ENCODE data around the gene ACSBG1. TPM values are rescaled to one million over a fixed set of nuclear protein-coding genes. Genes with fewer than 3 reads are reported as not detected.
"Not testable (repeated sequence)": the region's sequence is repeated elsewhere in the genome, so short reads cannot be mapped to it uniquely, and the experiment has no call there.

Gene ACSBG1
- total and polyA plus RNA-seq, 2 experiments from 2014 or later = 0.04 TPM; not detected in 1

GRCh38 chr15:78247911-78248310 lies 13.5 kb upstream of the ACSBG1 start:
- 29 to 33% methylated on average over 1 of the region's 1 CpG for WGBS, 2 experiments (ENCODE audit: low coverage in 1 of 2, low lambda C conversion rate in 2 of 2, missing lambda C conversion rate in 2 of 2)
- TF ChIP-seq EZH2 (IDR thresholded peaks at IDR 0.05; ENCODE audit: insufficient read depth, poor library complexity, severe bottlenecking) = no peak
- no peak for TF ChIP-seq EZH2phosphoT487 (IDR thresholded peaks at IDR 0.05; ENCODE audit: insufficient read depth, low read depth)

GRCh38 chr15:78245976-78246620 lies 11.7 kb upstream of the ACSBG1 start:
- H3K9me3 ChIP-seq (ENCODE audit: low read depth); H2AFZ ChIP-seq; H3F3A ChIP-seq (ENCODE audit: insufficient read depth); in situ Hi-C loops (cut with MboI); H4K20me1 ChIP-seq (ENCODE audit: insufficient read depth); H3K36me3 ChIP-seq (ENCODE audit: low read depth); H3K27me3 ChIP-seq (replicated peaks; ENCODE audit: insufficient read depth); H3K27ac ChIP-seq; H3K4me1 ChIP-seq (ENCODE audit: insufficient read depth); DNase-seq; H3K79me2 ChIP-seq (ENCODE audit: insufficient read depth); H3K9ac ChIP-seq; H3K9me2 ChIP-seq (ENCODE audit: insufficient read depth); H3K4me2 ChIP-seq (ENCODE audit: unreplicated experiment); H3K4me3 ChIP-seq: not testable (repeated sequence)
- 84 to 96% methylated on average over 12 to 39 of the region's 39 CpGs for WGBS, 2 experiments (ENCODE audit: low coverage in 1 of 2, low lambda C conversion rate in 2 of 2, missing lambda C conversion rate in 2 of 2)

More at GRCh38 chr15:78247911-78248310, 13.5 kb upstream of the ACSBG1 start:
- H3K9ac ChIP-seq = no peak overlapping the region
- H3K4me2 ChIP-seq (ENCODE audit: unreplicated experiment) = no peak overlapping the region
- no peaks in the 10 kb centered on the region for H3K9me2 ChIP-seq (ENCODE audit: insufficient read depth)
- no peaks in the 10 kb centered on the region for H3K36me3 ChIP-seq (ENCODE audit: low read depth)
- in situ Hi-C loops (cut with MboI) = no loop called here
- H3K27me3 ChIP-seq (replicated peaks; ENCODE audit: insufficient read depth) = peaks cover 7% of the 10 kb centered on the region; the same call in 1 of the 2 replicates
- no peaks in the 10 kb centered on the region for H3K79me2 ChIP-seq (ENCODE audit: insufficient read depth)
- no peak overlapping the region for H3K4me3 ChIP-seq
- H3K9me3 ChIP-seq (ENCODE audit: low read depth) = no peaks in the 10 kb centered on the region
- no peak for DNase-seq
- H3F3A ChIP-seq (ENCODE audit: insufficient read depth) = no peaks in the 10 kb centered on the region
- no peaks in the 10 kb centered on the region for H4K20me1 ChIP-seq (ENCODE audit: insufficient read depth)
- no peaks in the 10 kb centered on the region for H3K4me1 ChIP-seq (ENCODE audit: insufficient read depth)
- H2AFZ ChIP-seq = no peak overlapping the region
- no peak overlapping the region for H3K27ac ChIP-seq

- WGBS, 2 experiments (ENCODE audit: low coverage in 1 of 2, low lambda C conversion rate in 2 of 2, missing lambda C conversion rate in 2 of 2) = 60 to 61% methylated on average over 14 of the region's 14 CpGs
- H3K9me3 ChIP-seq (ENCODE audit: low read depth); in situ Hi-C loops (cut with MboI): not testable (repeated sequence)
Observed at GRCh38 chr15:78245392-78245791, 11.0 kb upstream of the ACSBG1 start.

GRCh38 chr15:78244893-78245292 lies 10.5 kb upstream of the ACSBG1 start:
- no peak overlapping the region for H2AFZ ChIP-seq
- H3K9me2 ChIP-seq (ENCODE audit: insufficient read depth) = no peaks in the 10 kb centered on the region
- H3K4me1 ChIP-seq (ENCODE audit: insufficient read depth) = no peaks in the 10 kb centered on the region
- H3K9me3 ChIP-seq (ENCODE audit: low read depth) = no peaks in the 10 kb centered on the region
- no peaks in the 10 kb centered on the region for H3K79me2 ChIP-seq (ENCODE audit: insufficient read depth)
- no peak overlapping the region for H3K27ac ChIP-seq
- no peak overlapping the region for H3K9ac ChIP-seq
- in situ Hi-C loops (cut with MboI) = loop anchor here (5.0 kb wide), 1 partner anchor 133 kb away; no protein-coding TSS in a partner anchor
- no peaks in the 10 kb centered on the region for H3K36me3 ChIP-seq (ENCODE audit: low read depth)
- no peaks in the 10 kb centered on the region for H3F3A ChIP-seq (ENCODE audit: insufficient read depth)
- H3K4me2 ChIP-seq (ENCODE audit: unreplicated experiment) = no peak overlapping the region
- WGBS, 2 experiments (ENCODE audit: low coverage in 1 of 2, low lambda C conversion rate in 2 of 2, missing lambda C conversion rate in 2 of 2) = 58% methylated on average over 7 of the region's 7 CpGs
- no peaks in the 10 kb centered on the region for H4K20me1 ChIP-seq (ENCODE audit: insufficient read depth)
- TF ChIP-seq EZH2phosphoT487 (IDR thresholded peaks at IDR 0.05; ENCODE audit: insufficient read depth, low read depth) = no peak
- TF ChIP-seq EZH2 (IDR thresholded peaks at IDR 0.05; ENCODE audit: insufficient read depth, poor library complexity, severe bottlenecking) = no peak
- DNase-seq = no peak
- no peak overlapping the region for H3K4me3 ChIP-seq
- no peaks in the 10 kb centered on the region for H3K27me3 ChIP-seq (replicated peaks; ENCODE audit: insufficient read depth)

More at GRCh38 chr15:78245392-78245791, 11.0 kb upstream of the ACSBG1 start:
- not testable (repeated sequence) for H3K9ac ChIP-seq; H3K9me2 ChIP-seq (ENCODE audit: insufficient read depth); H3K27me3 ChIP-seq (replicated peaks; ENCODE audit: insufficient read depth); DNase-seq; H2AFZ ChIP-seq; H3K4me2 ChIP-seq (ENCODE audit: unreplicated experiment); H3K36me3 ChIP-seq (ENCODE audit: low read depth); H4K20me1 ChIP-seq (ENCODE audit: insufficient read depth); H3K4me3 ChIP-seq; H3K79me2 ChIP-seq (ENCODE audit: insufficient read depth); H3F3A ChIP-seq (ENCODE audit: insufficient read depth); H3K27ac ChIP-seq; H3K4me1 ChIP-seq (ENCODE audit: insufficient read depth)

- no peaks in the 10 kb centered on the region for H3K27me3 ChIP-seq (replicated peaks; ENCODE audit: insufficient read depth)
- no peaks in the 10 kb centered on the region for H3K79me2 ChIP-seq (ENCODE audit: insufficient read depth)
- no peaks in the 10 kb centered on the region for H3K4me1 ChIP-seq (ENCODE audit: insufficient read depth)
- H2AFZ ChIP-seq = no peak overlapping the region
- WGBS, 2 experiments (ENCODE audit: low coverage in 1 of 2, low lambda C conversion rate in 2 of 2, missing lambda C conversion rate in 2 of 2) = 77% methylated on average over 6 of the region's 6 CpGs
- H3K27ac ChIP-seq = no peak overlapping the region
- no peaks in the 10 kb centered on the region for H3K9me2 ChIP-seq (ENCODE audit: insufficient read depth)
- H3K9ac ChIP-seq = no peak overlapping the region
- no peaks in the 10 kb centered on the region for H3K9me3 ChIP-seq (ENCODE audit: low read depth)
- H3K36me3 ChIP-seq (ENCODE audit: low read depth) = no peaks in the 10 kb centered on the region
- in situ Hi-C loops (cut with MboI) = loop anchor here (5.0 kb wide), 1 partner anchor 132 kb away; no protein-coding TSS in a partner anchor
- H3F3A ChIP-seq (ENCODE audit: insufficient read depth) = no peaks in the 10 kb centered on the region
- TF ChIP-seq EZH2phosphoT487 (IDR thresholded peaks at IDR 0.05; ENCODE audit: insufficient read depth, low read depth) (no peak), EZH2 (IDR thresholded peaks at IDR 0.05; ENCODE audit: insufficient read depth, poor library complexity, severe bottlenecking) (no peak)
- no peak for DNase-seq
- H3K4me3 ChIP-seq = no peak overlapping the region
- no peak overlapping the region for H3K4me2 ChIP-seq (ENCODE audit: unreplicated experiment)
- H4K20me1 ChIP-seq (ENCODE audit: insufficient read depth) = no peaks in the 10 kb centered on the region
Observed at GRCh38 chr15:78244101-78244500, 9.7 kb upstream of the ACSBG1 start.

All from GM23248 (cell line).